ENCODE data around the gene ZBTB42. TPM values are rescaled to one million over a fixed set of nuclear protein-coding genes. Genes with fewer than 3 reads are reported as not detected.

The ZBTB42 gene
- total RNA-seq, 1 donor from 2014 or later, result 7.0 TPM

DNA sequence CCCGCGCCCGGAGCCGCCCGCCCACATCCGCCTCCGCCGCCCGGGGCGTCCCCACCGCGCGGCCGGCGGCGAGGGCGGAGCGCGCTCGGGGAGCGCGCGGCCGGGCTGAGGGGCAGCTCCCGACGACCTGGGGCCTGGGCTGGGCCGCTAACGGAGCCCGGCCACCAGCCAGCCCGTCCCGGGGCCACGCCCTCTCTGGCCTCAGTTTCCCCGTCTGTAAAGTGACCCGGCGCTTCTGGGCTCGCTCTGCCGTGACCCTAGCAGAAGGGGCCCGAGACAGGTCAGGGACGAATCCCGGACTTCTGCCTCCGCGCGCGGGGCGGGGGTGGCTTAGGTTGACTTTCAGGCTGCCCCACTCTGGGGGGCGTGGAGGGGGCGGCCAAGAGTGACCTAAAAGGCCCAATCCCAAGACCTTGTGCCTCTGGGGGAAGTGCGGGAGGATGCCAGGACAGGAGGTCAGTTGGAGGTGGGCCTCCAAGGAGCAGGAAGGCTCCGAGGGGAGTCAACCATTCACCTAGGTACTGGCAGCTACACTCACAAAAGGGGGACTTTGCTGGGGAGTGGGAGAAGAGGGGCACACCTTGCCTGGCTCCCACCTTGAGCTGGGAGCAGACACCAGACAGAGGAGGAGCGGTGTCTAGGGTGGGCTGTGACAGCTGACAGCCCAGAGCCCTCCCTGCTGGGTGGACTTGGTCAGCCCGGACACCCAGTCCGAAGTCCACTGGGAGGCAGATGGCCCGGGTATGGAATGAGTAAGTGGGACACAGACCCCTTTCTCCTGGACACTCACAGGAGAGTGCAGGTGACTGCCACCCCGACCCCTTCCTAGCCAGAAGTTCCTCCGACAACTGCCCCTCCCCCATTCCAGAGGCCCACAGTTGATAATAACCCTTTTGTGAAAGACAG is 4.9 kb upstream of the ZBTB42 start:
- DNase-seq, result peak; percentile 59

- DNase-seq, result no peak
These were observed 4.2 kb upstream of the ZBTB42 start for GRCh38 chr14:104796687-104797081.

- no peak for DNase-seq
These were observed 3.5 kb upstream of the ZBTB42 start for GRCh38 chr14:104797115-104798044.

- no peak for DNase-seq
These were observed 2.3 kb upstream of the ZBTB42 start for GRCh38 chr14:104798300-104799243.

DNA sequence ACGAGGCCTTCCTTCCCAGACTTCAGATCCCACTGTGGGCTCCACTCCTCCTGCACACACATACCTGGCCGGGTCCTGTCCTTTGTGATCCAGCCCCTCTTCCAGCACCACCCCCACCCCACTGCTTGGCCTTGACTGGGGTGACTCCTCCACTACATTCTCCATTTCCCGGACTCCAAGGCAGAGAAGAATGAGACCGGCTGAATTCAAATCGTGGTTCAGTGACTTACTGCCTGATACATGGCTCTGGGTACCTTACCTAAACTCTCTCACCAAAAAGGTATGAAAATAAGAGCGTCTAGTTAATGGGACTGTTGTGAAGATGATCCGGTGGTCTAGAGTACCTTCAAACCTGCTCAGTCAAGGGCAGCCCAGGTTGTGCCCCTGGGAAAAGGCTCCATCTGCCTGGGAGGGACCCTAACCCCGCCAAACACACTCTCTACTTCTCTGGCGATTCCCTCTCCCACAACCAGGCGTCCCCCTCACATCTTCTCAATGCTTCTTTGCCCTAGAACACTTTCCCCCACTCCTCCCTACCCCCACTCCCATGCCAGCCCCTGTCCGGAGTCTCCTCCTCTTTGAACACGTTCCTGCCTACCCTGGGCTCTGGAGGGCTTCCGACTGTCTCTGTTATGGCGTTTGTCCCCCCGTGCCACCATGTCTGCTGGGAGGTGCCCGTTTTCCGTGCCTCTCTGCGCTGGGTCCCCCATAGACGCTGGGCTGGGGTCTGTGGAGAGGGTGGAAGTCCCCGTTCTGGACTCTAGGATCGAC is 1.5 kb upstream of the ZBTB42 start:
- DNase-seq, result no peak

GRCh38 chr14:104800015-104800770 is 708 bp upstream of the ZBTB42 start:
- DNase-seq, result peak; percentile 82

DNA sequence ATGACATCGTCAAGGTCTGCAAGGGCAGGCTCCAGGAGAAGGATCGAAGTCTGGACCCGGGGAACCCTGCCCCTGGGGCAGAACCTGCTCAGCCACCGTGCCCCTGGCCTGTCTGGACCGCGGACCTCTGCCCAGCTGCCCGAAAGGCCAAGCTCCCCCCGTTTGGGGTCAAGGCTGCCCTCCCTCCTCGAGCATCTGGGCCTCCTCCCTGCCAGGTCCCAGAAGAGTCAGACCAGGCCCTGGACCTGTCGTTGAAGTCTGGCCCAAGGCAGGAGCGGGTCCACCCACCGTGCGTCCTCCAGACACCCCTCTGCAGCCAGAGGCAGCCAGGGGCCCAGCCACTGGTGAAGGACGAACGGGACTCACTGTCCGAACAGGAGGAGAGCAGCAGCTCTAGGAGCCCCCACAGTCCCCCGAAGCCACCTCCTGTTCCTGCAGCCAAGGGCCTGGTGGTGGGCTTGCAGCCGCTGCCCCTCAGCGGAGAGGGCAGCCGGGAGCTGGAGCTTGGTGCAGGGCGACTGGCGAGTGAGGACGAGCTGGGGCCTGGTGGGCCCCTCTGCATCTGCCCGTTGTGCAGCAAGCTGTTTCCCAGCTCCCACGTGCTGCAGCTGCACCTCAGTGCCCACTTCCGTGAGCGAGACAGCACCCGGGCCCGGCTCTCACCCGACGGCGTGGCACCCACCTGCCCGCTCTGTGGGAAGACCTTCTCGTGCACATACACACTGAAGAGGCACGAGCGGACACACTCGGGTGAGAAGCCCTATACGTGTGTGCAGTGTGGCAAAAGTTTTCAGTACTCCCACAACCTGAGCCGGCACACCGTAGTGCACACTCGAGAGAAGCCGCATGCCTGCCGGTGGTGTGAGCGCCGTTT is 856 bp downstream of the ZBTB42 start:
- DNase-seq, result no peak

DNA sequence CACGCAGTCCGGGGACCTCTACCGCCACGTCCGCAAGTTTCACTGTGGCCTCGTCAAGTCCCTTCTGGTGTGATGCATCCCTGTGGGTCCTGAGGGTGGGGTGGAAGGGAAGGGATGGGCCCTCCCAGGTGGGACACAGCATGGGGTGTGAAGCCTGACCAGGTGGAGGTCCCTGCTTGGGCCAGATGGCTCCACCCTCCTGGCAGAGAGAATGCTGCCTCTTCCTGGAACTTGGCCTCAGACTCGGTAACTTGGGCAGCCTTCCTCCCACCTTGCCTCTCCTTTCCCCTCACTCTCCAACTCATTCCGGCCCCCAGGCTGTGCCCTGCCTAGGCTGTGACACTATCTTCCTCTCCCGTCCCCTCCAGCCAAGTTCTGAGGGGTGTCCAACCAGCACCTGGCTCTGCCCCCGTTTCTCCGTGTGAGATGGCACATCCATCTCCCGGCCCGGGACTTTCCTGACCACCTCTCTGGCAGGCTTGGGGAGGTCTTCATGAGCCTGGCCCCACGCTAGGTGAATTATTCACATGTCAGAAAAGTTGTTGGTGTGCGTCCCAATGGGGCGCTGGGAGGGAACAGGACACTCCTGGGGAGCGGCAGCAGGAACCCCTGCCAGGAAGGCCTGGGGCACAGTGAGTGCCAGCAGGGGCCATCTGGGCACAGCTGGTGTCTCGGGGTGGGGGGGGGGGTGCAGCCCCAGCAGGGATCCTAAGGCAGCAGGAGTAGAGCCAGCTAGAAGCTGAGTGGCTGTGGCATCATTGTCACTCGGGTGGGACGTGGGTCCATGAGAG is 1.7 kb downstream of the ZBTB42 start:
- DNase-seq, result no peak

DNA sequence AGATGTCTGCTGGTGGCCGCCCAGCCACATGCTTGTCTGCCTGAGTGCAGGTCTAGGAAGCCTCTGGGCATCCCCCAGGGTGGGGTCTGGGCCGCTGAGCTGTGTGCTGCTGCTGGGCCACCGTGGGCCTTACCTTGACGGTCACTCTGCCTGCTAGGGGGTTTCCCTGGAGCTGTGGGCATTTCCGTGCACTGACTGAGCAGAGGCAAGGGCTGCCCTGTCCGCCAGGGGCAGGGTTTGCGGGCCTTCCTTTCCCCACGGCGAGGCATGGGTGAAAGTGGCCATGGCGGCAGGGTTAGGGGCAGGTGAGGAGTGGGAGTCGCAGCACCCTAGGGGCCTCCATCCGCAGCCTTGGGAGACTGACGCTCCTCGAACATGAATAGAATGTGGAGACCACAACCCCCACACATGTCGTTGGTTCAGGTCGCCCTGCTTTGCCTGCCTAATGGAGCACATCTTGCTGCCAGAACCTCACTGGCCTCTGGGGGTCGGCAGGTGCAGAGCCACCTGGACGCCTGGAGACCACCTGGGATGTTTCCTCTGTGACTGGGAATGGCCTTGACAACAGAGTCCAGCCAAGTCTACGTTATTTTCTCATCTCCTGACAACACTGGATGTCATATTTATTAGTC is 2.5 kb downstream of the ZBTB42 start:
- DNase-seq, result no peak

DNA sequence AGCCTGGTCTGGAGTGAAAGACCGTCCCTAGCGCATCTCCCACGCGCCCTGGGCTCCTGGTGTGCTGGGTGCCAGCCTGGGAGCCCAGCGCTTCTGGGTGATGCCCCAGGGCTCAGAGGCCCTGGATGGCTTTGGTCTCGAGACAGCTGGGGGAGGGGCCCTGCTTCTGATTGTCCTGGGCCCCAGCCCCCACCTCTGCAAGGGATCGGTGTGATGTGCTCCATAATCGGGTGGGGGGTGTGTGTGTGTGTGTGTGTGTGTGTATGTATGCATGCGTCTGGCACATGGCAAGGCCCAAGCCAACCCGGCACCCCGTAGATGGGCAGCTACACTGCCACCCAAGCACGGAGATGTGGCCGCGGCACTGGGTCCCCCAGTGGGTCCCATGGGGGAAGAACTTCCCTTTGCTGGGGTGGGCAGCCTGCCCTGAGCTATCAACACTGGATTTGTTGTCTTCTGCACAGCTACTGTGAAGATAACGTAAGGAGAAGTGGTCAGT is 3.1 kb downstream of the ZBTB42 start:
- no peak for DNase-seq

DNA sequence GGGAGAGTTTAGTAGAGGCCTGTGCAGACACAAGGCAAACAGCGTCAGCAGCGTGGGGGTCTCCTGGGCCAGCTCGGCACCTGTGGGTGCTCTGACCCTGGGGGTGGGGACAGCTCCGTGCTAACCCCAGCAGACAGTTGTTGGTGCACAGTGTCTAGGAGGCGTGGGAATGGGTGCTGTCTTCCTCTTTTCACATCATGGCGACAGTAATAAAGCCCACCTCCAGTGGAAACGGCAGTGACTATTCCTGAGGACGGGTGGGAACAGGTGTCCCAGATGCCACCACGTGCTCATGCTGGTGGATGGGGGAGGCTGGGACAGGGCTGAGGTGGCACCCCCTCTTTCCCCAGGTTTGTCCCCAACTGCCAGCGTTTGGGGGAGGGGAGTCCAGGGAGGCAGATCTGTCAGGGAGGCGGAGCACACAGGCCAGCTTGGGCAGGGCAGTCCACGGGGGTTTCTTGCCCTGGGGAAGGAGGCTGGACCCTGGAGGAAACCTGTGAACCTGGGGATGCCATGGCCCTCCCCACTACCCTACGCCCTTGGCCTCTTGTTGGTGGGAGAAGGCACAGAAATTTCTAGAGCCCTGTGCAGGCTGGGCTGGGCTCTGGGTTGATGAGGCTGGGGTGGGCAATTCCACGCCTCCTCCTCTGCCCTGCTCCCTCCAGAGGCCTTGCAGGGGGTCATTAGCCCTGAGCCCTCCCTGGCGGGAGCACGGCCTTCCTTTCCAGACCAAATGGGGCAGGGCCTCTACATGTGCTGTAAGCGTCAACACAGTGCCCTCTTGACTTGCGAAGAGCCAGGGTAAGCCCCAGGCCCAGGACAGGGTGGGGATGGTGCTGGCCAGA is 3.8 kb downstream of the ZBTB42 start:
- DNase-seq, result no peak

GRCh38 chr14:104805326-104805678 is 4.4 kb downstream of the ZBTB42 start:
- no peak for DNase-seq

GRCh38 chr14:104805941-104806624 is 5.2 kb downstream of the ZBTB42 start:
- no peak for DNase-seq

DNA sequence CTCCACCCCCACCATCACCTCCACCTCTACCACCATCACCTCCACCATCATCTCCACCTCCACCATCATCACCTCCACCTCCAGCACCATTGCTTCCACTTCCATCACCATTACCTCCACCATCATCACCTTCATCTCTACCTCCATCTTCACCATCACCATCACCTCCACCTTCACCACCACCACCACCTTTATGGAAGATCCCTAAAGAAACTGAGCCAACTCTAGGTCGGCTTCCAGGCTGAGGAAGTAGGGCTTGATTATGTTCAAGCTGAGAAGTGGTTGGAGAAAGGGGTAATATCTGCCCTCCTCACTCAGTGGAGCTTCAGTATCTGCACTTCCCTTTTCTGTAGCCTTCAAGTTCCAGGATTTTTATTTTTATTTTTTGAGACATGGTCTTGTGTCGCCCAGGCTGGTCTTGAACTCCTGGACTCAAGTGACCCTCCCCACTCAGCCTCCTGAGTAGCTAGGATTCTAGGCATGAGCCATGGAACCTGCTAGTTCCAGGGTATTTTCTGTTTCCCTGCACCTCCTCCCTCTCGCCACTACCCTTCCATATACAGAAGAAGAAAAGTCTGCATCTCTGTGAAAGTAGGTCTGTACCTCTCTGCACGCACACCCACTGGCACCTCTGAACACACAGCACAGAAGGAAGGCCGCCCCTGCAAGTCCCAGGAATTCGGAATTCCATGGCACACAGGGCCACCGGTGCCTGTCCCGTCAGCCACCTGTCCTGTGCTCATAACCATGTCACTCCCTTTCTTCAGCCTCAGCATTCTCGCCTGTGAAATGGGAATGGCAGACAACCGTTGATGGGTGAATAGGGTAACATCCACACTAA is 5.9 kb downstream of the ZBTB42 start:
- DNase-seq, result no peak

DNA sequence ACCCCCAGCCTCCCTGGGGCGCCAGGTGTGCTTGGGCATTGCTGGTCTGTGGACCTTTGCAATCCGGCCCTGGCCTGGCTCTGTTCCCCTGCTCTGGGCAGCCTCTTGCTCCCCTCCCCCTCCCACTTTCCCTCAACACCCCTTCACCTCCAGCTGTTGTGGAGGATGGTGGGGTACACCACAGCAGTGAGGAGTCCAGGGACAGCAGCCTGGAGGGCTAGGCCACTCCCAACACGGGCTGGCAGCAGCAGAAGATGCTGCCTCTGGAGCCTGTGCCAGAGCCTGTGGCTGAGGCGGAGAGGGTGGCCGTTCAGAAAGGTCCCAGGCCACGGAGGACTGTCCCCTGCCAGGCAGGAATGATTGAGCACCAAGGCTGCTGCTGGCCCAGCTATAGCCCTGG is 7.6 kb downstream of the ZBTB42 start:
- DNase-seq, result no peak

- no peak for DNase-seq
These were observed 9.4 kb downstream of the ZBTB42 start for GRCh38 chr14:104810316-104810715.

All from dermis blood vessel endothelial cell (primary cell).